CD14-positive monocyte (primary cell): ENCODE results near the gene GAS7. TPM values are rescaled to one million over a fixed set of nuclear protein-coding genes. Genes with fewer than 3 reads are reported as not detected.

ENCODE experiments used
- DNase-seq, 3 donors: peaks; one replicate each; pipeline ENCODE4 v3.0.0-alpha.2; 2011 to 2022
- H2AFZ ChIP-seq: 2 replicates; pipeline ENCODE4 v1.6.0; 2012; ENCODE audit warnings: mild to moderate bottlenecking, low read depth, low read length, inconsistent platforms; ENCODE audit not compliant: insufficient read depth, poor library complexity, severe bottlenecking
- H3K27ac ChIP-seq, 2 donors: 1 replicate in 1 of 2; 2 replicates in 1 of 2; pipeline ENCODE4 v1.5.1; 2012 to 2013; ENCODE audit warnings: low read length in 2 of 2, control low read depth in 1 of 2, inconsistent platforms in 1 of 2, low read depth in 1 of 2, mild to moderate bottlenecking in 1 of 2
- H3K27me3 ChIP-seq, 2 donors: one replicate each; pipeline versions ENCODE4 v1.6.0 to v1.6.1; 2011 to 2013; ENCODE audit warnings: low read length in 2 of 2; ENCODE audit not compliant: control insufficient read depth in 2 of 2, insufficient read depth in 2 of 2
- H3K36me3 ChIP-seq, 2 donors: replicated peaks in 1 of 2; 1 replicate in 1 of 2; 2 replicates in 1 of 2; pipeline versions ENCODE4 v1.5.1 to v1.6.1; 2012 to 2013; ENCODE audit warnings: low read length in 2 of 2, control low read depth in 1 of 2, inconsistent platforms in 1 of 2, mild to moderate bottlenecking in 1 of 2; ENCODE audit not compliant: insufficient read depth in 2 of 2, control insufficient read depth in 1 of 2
- H3K4me1 ChIP-seq, 2 donors: 1 replicate in 1 of 2; 2 replicates in 1 of 2; pipeline versions ENCODE4 v1.5.1 to v1.6.1; 2012 to 2013; ENCODE audit warnings: low read length in 2 of 2, control low read depth in 1 of 2, inconsistent platforms in 1 of 2, mild to moderate bottlenecking in 1 of 2, moderate library complexity in 1 of 2; ENCODE audit not compliant: insufficient read depth in 2 of 2, control insufficient read depth in 1 of 2
- H3K4me2 ChIP-seq: replicated peaks from 2 replicates; pipeline ENCODE3; 2012; ENCODE audit warnings: low read length, moderate library complexity, mild to moderate bottlenecking; ENCODE audit not compliant: poor library complexity, severe bottlenecking; ENCODE audit errors: extremely low read depth
- H3K4me3 ChIP-seq, 3 experiments: fragments of 200-600 bp in 1 of 3; sonication (generic) in 1 of 3; replicated peaks in 1 of 3; 1 replicate in 2 of 3; 2 replicates in 1 of 3; pipeline ENCODE4 v1.5.1; 2011 to 2013; ENCODE audit warnings: low read length in 3 of 3, mild to moderate bottlenecking in 3 of 3, control low read depth in 2 of 3, low read depth in 2 of 3, inconsistent platforms in 1 of 3, moderate library complexity in 1 of 3
- H3K79me2 ChIP-seq: 2 replicates; pipeline ENCODE4 v1.6.0; 2012; ENCODE audit warnings: mild to moderate bottlenecking, control low read depth, inconsistent platforms, low read length, moderate library complexity; ENCODE audit not compliant: insufficient read depth
- H3K9ac ChIP-seq: 2 replicates; pipeline ENCODE4 v1.6.0; 2017; ENCODE audit warnings: low read length, mild to moderate bottlenecking; ENCODE audit not compliant: insufficient read depth, poor library complexity, severe bottlenecking
- H3K9me3 ChIP-seq, 2 donors: replicated peaks in 1 of 2; 1 replicate in 1 of 2; 2 replicates in 1 of 2; pipeline versions ENCODE4 v1.5.1 to v1.6.1; 2012 to 2013; ENCODE audit warnings: low read length in 2 of 2, control low read depth in 1 of 2; ENCODE audit not compliant: control insufficient read depth in 1 of 2, insufficient read depth in 1 of 2
- H4K20me1 ChIP-seq: 2 replicates; pipeline ENCODE4 v1.6.0; 2012; ENCODE audit warnings: mild to moderate bottlenecking, low read length, control low read depth, moderate library complexity; ENCODE audit not compliant: insufficient read depth
- H3K27ac Mint-ChIP-seq, 7 donors: one replicate each; pipeline ENCODE4 v1.8.0; 2020; ENCODE audit warnings: mild to moderate bottlenecking in 7 of 7, mixed read lengths in 7 of 7, moderate library complexity in 6 of 7, inconsistent platforms in 2 of 7
- H3K27me3 Mint-ChIP-seq, 3 donors: one replicate each; pipeline ENCODE4 v1.8.0; 2021 to 2022; ENCODE audit warnings: low read depth in 3 of 3, mild to moderate bottlenecking in 3 of 3, mixed read lengths in 3 of 3, moderate library complexity in 3 of 3, inconsistent platforms in 1 of 3
- H3K36me3 Mint-ChIP-seq, 2 donors: one replicate each; pipeline ENCODE4 v1.8.0; 2020; ENCODE audit warnings: mixed read lengths in 2 of 2, inconsistent platforms in 1 of 2, mild to moderate bottlenecking in 1 of 2
- H3K4me1 Mint-ChIP-seq: one replicate; pipeline ENCODE4 v1.8.0; 2020; ENCODE audit warnings: mild to moderate bottlenecking, mixed read lengths
- H3K4me3 Mint-ChIP-seq, 2 donors: one replicate each; pipeline ENCODE4 v1.8.0; 2020; ENCODE audit warnings: mild to moderate bottlenecking in 2 of 2, mixed read lengths in 2 of 2, moderate library complexity in 1 of 2
- H3K9me3 Mint-ChIP-seq, 7 donors: one replicate each; pipeline ENCODE4 v1.8.0; 2020 to 2022; ENCODE audit warnings: mixed read lengths in 7 of 7, mild to moderate bottlenecking in 6 of 7, moderate library complexity in 6 of 7, inconsistent platforms in 2 of 7
- WGBS: methylation state at CpG from one replicate; pipeline ENCODE4 v1.1.5; 2013; ENCODE audit warnings: missing lambda C conversion rate; ENCODE audit not compliant: insufficient coverage; 5-methylcytosine and 5-hydroxymethylcytosine counted together
- intact Hi-C, 2 donors: fragments of 100-400 bp; cut with micrococcal nuclease; formaldehyde crosslinking; loops; one replicate each; pipeline versions ENCODE4 v1.15.0 to v1.15.1; 2023
- polyA plus RNA-seq, 3 donors: library from polyadenylated mRNA; depleted of rRNA in 1 of 3; unstranded in 2 of 3; stranded (reverse) in 1 of 3; fragments of 300-500 nt in 2 of 3; fragments of >200 nt in 1 of 3; fragmentation: Illumina TruSeq in 2 of 3; gene quantifications; 1 replicate in 2 of 3; 2 replicates in 1 of 3; pipeline ENCODE4 v1.2.3, GENCODE V29; 2012 to 2021
- TF ChIP-seq, protein P1 (sequence below): fragments of 200-600 bp; IDR thresholded peaks from one replicate; pipeline ENCODE4 v1.8.0; 2022; ENCODE audit warnings: antibody characterized with exemption, mild to moderate bottlenecking

GAS7 gene
- polyA plus RNA-seq, 3 donors, result 53.1 to 91.9 (median 66.6) TPM

DNA sequence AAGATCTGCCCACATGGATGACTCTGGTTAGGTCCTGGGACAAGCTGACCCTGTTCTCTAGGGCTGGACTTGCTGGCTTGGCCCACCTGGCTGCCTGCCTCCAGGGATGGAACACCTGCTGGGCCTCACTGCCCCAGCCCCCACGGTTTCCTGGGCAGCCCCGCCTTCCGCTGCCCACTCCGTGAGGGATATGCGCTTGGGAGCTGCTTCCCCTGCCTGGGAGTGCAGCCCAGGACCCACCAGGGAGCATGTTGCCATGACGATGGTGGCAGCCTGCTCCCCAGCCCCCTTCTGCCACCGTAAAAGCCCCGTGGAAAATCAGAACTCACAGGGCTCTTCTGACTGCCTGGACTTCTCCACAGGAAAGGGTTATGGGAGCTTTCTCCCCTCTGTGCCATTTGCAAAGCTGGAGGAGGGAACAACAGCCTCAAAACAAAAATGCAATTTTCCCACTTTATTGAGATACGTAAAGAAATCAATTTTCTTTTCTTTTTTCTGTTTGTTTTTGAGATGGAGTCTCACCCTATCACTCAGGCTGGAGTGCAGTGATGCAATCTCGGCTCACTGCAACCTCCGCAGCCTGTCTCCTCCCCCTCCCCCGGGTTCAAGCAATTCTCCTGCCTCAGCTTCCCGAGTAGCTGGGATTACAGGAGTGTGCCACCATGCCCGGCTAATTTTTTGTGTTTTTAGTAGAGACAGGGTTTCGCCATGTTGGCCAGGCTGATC is 18.0 kb upstream of the GAS7 start:
- no peak overlapping the region for H3K4me2 ChIP-seq
- DNase-seq, result no peak
- peaks cover 2 to 6% of the 10 kb centered on the region in 2 donors for H3K4me1 ChIP-seq
- no peaks in the 10 kb centered on the region for H3K79me2 ChIP-seq
- Mint-ChIP-seq H3K27ac (peak overlapping the region in 1 of 7 donors; percentile 70), H3K36me3 (no peaks in the 10 kb centered on the region), H3K27me3 (no peaks in the 10 kb centered on the region), H3K4me3 (no peak overlapping the region), H3K4me1 (peaks cover 6% of the 10 kb centered on the region), H3K9me3 (peaks cover 10 to 29% (median 17%) of the 10 kb centered on the region in 7 donors)
- no peaks in the 10 kb centered on the region for H3K27me3 ChIP-seq
- no peaks in the 10 kb centered on the region for H3K36me3 ChIP-seq
- no peak overlapping the region for H3K4me3 ChIP-seq
- no peaks in the 10 kb centered on the region for H4K20me1 ChIP-seq
- no peak overlapping the region for H2AFZ ChIP-seq
- H3K9me3 ChIP-seq, result peaks cover 6 to 18% of the 10 kb centered on the region in 2 donors
- no peak overlapping the region for H3K9ac ChIP-seq
- intact Hi-C loops, result no loop called here
- TF ChIP-seq, protein P1, sequence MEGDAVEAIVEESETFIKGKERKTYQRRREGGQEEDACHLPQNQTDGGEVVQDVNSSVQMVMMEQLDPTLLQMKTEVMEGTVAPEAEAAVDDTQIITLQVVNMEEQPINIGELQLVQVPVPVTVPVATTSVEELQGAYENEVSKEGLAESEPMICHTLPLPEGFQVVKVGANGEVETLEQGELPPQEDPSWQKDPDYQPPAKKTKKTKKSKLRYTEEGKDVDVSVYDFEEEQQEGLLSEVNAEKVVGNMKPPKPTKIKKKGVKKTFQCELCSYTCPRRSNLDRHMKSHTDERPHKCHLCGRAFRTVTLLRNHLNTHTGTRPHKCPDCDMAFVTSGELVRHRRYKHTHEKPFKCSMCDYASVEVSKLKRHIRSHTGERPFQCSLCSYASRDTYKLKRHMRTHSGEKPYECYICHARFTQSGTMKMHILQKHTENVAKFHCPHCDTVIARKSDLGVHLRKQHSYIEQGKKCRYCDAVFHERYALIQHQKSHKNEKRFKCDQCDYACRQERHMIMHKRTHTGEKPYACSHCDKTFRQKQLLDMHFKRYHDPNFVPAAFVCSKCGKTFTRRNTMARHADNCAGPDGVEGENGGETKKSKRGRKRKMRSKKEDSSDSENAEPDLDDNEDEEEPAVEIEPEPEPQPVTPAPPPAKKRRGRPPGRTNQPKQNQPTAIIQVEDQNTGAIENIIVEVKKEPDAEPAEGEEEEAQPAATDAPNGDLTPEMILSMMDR, result no peak
- H3K27ac ChIP-seq, result no peak overlapping the region
- 76% methylated on average over 7 of the region's 15 CpGs for WGBS

DNA sequence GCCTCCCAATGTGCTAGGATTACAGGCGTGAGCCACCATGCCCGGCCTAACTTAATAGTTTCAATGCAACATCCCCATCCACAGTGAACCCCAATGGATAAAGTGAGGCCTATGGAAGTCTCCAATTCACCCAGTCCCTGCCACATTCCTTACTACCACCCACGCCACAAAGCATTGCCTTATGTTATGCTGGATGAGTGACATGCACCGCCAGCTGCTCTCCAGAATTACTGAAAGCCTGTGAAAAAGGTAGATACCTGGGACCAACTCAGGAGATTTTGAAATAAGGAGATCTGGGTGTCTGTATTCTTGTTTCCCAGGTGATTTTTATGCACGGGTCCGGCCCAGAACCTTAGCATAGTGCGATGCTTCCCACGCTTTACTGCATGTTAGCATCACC is 16.9 kb upstream of the GAS7 start:
- Histone ChIP-seq H2AFZ (no peak overlapping the region), H3K4me1 (peaks cover 5 to 7% of the 10 kb centered on the region in 2 donors), H3K9me3 (peaks cover 6 to 18% of the 10 kb centered on the region in 2 donors), H3K27ac (no peak overlapping the region), H3K36me3 (no peaks in the 10 kb centered on the region), H3K79me2 (no peaks in the 10 kb centered on the region), H3K9ac (no peak overlapping the region), H3K4me2 (no peak overlapping the region), H4K20me1 (no peaks in the 10 kb centered on the region), H3K4me3 (no peak overlapping the region), H3K27me3 (no peaks in the 10 kb centered on the region)
- peaks cover 10 to 29% (median 17%) of the 10 kb centered on the region in 7 donors for H3K9me3 Mint-ChIP-seq
- WGBS, result 94% methylated on average over 3 of the region's 8 CpGs
- TF ChIP-seq, protein P1, result no peak
- no peak overlapping the region for H3K4me3 Mint-ChIP-seq
- no peaks in the 10 kb centered on the region for H3K27me3 Mint-ChIP-seq
- H3K36me3 Mint-ChIP-seq, result no peaks in the 10 kb centered on the region
- intact Hi-C loops, result no loop called here
- DNase-seq, result no peak
- peaks cover 11% of the 10 kb centered on the region for H3K4me1 Mint-ChIP-seq
- H3K27ac Mint-ChIP-seq, result no peak overlapping the region
